Activated CD8-positive, alpha-beta memory T cell treated with anti-CD3 and anti-CD28 coated beads, Interleukin-2, amount 50 U/mL, for 1 hour (primary cell): ENCODE data around the gene FGFRL1.
"Not testable (repeated sequence)": the region's sequence is repeated elsewhere in the genome, so short reads cannot be mapped to it uniquely, and the experiment has no call there.

ENCODE experiments used
- DNase-seq: peaks from one replicate; pipeline ENCODE4 v3.0.0-alpha.2; 2020; ENCODE audit errors: extremely low read depth

Gene FGFRL1

DNA sequence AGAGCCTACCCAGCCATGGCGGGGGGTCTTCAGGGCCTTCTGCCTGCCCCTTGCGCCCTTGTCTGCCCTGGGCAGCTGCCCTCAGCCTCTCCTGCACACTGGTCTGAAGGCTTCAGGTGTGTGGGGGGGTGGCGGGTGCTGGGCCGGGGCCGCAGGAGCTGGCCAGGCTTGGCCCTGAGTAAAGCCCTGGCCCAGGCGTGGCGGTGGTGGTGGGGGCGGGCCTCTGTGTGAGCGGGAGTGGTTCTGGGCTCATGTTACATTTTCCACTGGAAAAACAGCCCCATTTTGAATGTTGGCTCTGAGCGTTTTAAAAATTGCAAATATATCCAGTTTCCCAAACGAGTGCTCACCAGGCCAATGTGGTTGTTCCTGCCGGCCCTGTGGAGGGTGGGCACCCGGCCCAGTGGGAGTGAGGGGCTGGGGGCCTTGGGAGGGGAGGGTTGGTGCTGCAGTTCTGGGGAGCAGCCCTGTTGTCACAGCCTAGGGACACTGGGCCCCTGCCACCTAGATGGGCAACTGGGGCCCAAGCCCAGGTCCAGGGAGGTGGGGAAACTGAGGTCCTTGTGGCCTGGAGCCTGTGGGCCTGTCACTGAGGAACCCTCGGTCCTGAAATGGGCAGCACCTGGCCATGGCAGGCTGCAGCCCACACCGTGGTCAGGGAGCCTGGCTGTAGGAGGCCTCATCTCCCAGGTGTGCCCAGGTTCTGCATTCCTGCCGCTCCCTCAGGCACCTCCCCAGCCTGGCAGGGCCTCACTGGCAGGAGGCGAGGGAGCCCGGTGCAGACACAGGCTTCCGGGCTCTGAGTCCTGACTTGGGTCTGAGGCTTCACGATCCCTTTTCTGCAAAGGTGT is 28.3 kb downstream of the FGFRL1 start:
- DNase-seq, result no peak

DNA sequence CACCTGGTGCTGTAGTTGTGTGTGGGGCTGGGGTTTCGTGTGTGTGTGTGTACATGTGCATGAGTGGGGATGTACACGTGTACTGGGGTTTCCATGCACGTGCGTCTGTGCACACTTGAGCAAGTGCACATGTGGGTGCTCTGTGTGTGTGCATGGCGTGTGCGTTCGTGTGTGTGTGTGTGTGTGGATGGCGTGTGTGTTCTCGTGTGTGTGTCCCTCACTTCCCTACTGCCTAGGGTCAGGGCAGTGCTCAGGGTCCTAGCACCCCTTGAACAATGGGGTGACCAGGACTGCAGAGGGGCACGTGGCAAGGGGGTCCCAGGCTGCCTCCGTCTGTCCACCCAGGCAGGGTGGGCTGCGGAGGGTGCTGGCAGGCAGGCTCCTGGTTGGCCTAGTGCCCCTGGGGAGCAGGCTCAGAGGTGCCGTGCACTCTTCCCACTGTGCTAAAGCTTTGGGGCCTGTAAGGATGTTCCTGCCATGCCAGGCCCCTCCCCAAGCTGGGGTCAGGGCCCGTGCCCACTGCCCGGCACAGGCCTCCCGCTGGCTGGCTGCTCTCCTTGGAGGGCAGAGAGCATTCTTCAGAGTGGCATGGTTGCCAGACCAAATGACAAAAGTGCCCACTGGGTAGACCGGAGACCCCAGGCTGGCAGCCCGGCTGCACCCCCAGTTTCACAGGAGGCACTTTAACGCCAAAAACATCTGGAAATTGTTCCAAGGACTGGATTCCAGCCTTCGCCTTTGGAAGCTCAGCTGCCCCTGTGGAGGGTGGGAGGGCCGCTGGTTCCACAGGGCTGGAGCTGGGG is 29.1 kb downstream of the FGFRL1 start:
- DNase-seq, result no peak

DNA sequence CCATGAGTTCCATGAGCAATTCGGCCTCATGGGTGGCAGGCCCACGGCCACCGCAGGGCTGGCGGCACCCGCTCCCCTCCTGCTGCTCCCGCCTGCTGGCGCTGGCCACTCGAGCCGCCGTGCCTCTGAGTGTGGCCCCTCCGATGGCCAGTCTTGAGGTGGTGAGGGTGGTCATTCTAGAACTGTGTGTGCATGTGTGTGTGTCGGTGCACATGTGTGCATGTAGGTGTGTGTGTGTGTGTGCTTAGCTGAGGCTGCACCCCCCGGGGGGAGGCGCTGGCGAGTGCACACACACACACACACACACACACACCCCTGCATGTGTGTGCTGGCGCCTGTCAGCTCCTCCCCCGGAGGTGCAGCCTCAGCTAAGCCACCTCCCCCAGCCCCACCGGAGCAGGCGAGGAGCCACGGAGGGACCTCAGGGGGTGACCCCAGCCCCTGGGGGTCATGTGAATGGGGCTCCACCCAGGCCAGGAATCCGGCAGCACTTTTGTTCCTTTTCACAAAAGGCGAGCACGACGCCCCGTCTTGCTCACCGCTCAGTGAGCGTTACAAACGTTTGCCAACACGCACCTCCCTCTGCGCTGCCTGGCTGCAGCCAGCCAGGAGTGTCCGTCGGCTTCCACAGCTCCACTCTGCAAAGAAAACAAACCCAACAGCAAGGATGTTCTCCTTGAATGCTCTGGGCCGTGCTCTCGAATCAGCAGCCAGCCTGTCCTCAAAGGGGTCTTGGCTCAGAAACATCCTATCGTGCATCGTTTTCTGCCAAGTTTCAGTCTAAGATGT is 29.9 kb downstream of the FGFRL1 start:
- no peak for DNase-seq

DNA sequence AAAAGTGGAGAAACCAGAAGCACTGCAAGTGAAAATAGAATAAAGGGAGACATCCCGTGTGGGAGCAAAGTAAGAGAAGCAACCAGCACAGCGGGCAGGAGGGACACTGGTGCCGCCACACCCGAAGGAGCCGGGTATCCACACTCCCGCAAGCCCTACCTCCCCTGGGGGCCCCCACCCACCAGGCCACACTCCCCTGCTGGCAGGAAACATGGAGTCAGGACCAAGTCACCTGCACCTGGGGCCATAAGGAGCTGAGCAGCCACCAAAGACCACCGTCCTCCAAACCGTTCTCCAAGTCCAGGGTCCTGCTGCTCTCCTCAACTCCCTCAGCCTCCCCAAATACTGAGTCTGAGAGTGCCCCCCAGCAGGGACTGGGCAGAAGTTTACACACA is 30.5 kb downstream of the FGFRL1 start:
- no peak for DNase-seq

DNA sequence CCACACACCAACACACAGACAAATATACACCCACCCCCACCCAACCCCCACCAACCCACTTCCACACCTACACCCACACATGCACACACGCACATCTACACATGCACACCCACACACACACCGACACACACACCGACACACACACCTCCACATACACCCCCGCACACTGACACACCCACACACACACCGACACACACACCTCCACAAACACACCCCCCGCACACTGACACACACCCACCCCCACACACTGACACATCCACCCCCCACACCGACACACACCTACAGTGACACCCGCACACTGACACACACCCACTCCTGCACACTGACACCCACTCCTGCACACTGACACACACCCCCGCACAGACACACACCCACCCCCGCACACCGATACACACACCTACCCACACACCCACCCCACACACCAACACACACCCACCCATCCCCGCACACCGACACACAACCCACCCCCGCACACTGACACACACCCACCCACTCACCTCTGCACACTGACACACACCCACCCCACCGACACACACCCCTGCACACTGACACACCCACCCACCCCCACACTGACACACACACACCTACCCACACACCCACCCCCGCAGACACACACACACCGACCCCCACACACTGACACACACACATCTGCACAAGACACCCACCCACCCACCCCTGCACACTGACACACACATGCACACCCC is 31.1 kb downstream of the FGFRL1 start:
- no peak for DNase-seq

DNA sequence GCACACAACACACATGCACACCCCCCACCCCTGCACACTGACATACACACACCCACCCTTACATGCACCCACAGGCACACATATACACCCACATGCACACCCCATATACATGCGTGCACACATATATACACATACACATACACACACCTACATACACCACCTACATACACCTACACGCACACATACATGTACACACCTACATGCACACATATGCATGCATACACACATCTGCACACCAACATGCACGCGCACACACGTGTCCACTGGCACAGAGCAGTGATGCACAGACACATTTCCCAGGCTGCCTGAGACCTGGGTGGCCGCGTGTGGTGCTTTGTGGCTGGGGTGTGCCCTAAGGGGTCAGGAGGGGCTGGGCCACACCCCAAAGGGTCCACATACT is 31.7 kb downstream of the FGFRL1 start:
- no peak for DNase-seq

DNA sequence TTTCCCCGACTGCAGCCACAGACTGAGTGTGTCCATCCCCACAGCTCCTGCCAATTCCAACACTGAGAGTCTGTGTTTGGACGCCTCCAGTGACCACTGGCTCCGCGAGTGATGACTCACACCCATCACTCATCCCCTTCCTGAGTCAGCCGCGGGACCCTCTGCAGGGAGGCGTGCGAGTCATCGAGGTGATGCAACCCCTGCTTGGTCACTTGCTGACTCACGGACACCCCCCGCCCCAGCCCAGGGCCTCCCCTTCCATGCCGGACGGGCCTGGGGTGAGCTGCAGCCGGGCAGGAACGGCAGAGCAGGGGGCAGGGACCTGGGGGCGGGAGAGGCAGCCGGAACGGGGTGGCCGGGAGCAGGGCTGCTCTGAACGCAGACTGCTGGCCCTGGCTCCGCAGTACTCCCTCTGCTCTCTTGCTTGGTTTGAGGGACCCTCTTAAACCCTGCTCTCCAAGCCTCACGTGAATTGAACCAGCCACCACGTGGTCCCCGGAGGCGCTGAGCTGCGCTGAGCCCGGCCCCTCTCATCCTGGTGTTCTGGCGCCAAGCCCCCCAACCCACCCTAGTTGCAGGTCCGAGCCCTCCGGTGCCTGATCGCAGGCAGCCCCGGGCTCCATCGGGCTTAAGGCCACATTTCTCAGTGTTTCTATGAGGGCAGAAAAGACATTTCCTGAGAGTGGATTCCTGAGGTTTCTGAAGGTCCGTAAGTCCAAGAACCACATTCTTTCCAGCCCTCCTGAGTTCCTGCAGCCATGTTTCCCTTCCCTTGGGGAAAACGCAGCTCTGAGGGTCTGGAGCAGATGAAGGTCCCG is 32.4 kb downstream of the FGFRL1 start:
- DNase-seq, result no peak

DNA sequence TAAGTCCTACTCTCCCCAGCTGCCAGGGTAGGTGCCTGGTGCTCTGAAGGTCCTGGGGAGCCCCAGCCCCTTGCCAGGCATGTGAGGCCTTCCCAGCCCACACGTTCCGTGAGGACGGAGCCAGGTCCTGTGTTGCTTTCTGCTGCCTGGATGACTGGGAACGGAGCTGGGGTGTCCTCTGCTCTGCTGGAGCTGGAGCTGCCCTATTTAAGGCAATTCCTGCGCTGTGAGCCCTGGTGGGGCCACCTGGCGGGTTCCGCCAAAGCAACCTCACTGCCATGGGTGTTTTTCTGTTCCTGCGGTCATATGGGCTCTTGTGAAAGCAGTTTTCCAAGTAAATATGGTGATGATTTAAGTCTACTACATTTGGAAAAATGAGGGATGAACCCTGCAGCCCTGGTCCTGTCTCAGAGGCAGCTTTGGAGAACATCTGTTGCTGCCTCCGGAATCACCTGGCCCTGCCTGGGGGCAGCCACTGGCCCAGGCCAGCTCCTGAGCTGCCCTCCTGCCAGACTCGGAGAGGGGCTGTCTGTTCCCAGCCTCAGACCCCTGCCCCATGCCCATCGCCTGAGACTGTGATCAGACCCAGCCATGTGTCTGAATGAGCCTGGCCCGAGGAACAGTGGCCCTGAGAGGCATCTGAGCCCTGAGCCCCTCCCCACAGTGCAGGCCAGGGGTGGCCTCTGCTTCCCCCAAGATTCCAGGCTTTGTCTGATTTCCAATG is 33.2 kb downstream of the FGFRL1 start:
- no peak for DNase-seq

DNA sequence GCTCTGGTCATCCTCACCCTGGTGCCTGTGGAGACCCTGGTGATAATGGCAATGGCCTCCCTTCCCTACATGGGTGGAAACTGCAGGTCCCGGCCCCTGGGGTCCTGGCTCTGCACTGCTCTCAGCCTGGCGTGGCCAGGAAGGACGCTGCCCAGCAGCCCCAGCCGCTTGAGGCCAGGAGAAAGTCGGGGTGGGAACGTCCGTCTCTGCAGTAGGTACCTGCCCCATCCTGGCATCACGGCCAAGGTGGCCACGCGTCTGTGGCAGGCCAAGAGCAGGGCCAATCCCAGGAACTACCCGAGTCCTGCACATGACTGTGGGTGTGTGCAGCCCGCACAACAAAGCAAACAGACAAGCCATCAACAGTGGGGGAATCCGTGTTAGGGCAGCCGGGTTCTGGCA is 33.8 kb downstream of the FGFRL1 start:
- DNase-seq, result no peak

DNA sequence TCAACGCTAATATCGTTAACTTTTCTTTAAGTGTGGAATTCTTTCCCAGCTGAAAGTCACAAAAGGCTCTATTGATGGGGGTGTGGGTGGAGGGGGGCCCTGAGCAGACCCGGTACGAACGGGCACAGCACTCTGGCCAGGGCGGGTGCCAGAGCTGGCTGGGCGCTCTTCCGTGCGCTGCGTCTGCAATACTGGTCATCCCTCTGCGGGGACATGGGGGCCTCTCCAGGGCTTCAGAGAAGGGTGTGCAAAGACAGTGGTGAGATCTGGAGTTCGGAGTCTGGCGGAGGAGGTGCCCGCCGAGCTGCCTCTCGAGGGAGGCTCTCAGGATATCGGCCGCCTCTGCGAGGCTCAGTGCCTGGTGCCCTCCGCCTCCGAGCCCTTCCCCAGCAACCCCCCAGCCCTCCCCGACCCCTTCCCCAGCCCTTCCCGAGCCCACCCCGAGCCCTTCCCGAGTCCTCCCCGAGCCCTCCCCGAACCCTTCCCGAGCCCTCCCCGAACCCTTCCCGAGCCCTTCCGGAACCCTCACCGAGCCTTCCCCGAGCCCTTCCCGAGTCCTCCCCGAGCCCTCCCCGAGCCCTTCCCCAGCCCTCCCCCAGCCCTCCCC is 34.3 kb downstream of the FGFRL1 start:
- DNase-seq, result no peak

DNA sequence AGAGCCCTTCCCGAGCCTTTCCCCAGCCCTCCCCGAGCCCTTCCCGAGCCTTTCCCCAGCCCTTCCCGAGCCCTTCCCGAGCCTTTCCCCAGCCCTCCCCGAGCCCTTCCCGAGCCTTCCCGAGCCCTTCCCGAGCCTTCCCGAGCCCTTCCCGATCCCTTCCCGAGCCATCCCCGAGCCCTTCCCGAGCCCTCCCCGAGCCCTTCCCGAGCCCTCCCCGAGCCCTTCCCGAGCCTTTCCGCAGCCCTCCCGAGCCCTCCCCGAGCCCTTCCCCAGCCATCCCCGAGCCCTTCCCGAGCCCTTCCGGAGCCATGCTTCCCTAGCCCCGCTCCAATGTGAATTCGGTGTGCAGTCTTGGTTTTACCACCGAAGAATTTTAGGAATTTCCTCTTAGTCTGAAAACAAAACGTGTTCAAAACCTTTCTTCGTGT is 35.2 kb downstream of the FGFRL1 start:
- not testable (repeated sequence) for DNase-seq

DNA sequence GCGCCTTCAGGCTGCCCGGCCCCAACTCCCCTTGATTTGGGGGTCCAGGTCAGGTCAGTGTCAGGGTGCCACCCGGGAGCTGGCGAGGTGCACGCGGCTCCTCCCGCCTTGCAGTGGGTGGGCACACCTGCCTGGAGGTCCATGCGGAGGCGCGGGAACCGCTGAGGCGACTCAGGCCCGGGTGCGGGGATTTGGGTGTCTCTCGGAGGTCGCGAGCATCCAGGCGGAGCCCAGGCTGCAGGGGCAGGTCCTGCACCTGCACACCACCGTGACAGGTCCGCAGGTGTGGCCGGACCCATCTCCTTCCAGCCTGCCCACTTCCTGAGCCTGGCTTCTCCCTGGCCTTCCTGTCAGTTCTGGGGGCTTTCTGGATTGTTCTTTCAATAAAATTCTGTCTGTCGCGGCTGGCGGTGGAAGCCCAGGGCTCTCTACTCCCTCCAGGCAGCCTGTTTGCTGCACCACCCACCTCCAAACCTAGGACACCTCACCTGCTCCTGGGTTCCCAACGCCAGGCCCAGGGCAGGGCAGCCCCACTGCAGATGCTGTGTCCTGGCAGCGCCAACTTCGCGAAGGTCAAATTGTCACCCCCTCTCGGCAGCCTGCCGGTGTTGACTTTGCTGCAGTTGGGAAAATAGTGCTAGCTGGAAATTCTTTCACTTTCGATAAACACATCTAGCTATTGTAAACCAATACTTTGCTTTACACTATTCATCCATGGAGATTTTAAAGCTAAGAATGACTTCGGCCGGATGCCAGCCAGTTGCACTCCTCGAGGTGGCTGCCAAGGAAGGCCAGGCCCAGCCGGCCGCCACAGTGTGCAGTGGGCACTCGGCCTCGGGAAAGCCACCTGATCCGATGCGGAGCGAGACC is 35.9 kb downstream of the FGFRL1 start:
- DNase-seq, result no peak

DNA sequence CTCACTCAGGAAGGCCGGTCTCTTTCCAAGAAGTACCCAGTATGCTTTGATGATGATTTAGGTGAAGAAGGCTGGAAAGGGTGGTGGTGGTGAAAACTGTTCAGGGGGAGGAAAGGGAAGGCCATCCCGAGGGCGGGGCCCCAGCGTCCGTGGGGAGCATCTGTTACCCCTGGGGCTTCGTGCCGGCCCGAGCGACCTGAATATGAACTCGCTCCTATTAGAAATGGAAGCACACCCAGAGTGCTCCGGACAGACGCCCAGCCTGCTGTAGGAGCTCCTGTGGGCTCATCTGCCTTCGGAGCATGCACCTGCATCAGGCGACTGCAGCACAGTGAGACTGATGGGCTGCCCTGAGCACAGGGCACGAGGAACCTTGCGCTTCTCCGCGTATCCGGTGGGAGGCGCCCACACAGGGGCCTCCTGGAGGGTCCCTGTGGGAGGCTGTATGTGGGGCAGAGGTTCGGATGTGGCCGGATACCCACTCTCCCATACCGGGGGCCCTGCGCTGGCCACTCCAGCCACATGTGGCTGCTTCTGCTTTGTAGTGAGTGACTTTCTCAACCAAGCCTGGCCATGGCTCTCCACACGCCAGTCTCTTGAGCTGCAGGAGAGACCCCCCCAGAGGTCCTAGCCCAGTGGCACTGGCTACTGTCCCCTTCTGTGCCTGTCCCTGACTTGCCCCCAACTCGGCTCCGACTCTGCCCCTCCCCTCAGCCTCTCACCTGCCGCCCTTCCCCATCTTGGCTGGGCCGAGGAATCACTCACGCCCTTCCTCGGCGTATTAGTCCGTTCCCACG is 36.7 kb downstream of the FGFRL1 start:
- DNase-seq, result no peak

DNA sequence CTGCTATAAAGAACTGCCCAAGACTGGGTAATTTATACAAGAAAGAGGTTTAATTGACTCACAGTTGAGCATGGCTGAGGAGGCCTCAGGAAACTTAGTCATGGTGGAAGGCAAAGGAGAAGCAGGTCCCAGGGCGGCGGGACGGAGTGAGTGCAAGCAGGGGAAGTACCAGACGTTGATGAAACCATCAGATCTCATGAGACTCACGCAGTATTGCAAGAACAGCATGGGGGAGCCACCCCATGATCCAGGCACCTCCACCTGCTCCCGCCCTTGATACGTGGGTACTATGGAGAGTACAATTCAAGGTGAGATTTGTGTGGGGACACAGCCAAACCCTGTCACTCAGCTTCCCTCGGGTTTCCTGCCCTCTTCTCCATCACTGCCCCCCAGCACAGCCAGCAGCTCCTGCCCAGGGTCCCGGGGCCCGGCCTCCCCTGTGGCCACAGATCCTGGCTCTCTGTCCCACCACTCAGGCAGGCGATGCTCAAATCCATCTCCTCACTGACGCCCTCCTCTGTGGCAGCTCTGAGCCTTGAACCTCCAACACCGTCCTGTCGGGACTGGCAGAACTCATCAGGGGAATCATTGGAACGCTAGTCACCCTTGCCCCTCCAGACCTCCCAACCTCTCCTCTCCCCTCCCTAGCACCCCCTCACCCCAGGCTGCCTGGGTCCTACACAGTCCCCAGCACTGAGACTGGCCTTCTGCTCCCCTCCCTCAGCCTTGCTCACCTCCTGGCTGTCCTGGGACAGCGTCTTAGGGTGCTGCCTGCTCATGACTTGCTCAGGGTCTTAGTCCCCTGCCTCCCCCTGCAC is 37.6 kb downstream of the FGFRL1 start:
- no peak for DNase-seq

DNA sequence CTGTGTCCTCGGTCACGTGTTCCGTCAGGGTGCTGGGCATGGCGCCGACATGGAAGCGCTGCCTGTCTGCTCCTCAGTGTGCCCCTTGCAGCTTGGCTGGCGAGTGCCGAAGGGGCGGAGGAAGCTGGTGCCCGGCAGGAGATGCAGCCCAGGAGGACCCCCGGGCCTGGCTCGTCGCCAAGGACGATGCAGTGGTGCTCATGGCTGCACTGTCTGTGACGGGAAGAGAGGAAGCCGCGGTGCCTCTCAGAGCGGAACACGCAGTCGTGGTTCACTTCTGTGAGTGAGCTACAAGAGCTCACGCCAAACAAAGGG is 38.1 kb downstream of the FGFRL1 start:
- no peak for DNase-seq

DNA sequence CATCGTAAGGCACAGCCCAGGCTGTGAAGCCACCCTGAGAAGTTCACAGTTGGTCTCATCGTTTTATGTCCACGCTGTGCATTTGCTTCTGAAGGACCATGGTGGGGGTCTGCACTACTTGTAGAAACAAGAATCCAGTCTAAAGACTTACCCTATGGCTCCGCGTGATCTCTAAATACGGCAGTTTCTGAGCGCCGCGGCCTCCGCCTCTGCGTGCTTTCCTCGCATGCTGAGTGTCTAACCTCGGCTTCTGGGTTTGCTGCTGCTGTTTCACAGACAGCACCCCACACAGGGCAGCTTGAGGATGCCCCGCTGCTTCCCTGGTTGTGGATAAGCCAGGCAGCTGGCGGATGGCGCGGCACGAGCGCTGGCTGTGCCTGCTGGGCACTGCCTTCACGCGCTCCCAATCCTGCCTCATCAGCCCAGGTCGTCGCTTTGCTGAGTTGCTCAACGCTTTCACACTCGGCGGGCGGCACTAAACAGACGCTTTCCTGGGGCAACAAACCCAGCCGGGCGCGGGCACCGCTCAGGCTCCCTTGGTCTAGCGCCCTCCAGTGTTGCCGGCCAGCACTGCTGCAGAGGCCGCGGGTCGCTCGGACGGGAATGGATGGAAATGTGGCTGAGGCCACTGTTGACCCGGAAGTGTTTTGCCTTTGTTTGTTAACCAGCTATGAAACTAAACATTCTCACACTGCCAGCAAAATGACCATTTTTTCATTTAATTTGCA is 39.2 kb downstream of the FGFRL1 start:
- no peak for DNase-seq
